ENCODE data around the gene NINJ2. TPM values are rescaled to one million over a fixed set of nuclear protein-coding genes. Genes with fewer than 3 reads are reported as not detected.

Gene NINJ2
- total RNA-seq, 1 donor from 2014 or later: not detected

GRCh38 chr12:608413-608812 lies 54.8 kb downstream of the NINJ2 start:
- no peak for TF ChIP-seq CTCF (conservative IDR thresholded peaks at IDR 0.05)
- H3K4me3 Mint-ChIP-seq: no peak overlapping the region
- DNase-seq (ENCODE audit: extremely low spot score, unreplicated experiment): no peak

GRCh38 chr12:607541-608001 lies 55.7 kb downstream of the NINJ2 start:
- H3K27me3 Mint-ChIP-seq: peaks cover 6% of the 10 kb centered on the region
- no peak for DNase-seq (ENCODE audit: extremely low spot score, unreplicated experiment)
- no peaks in the 10 kb centered on the region for H3K9me3 Mint-ChIP-seq
- H3K36me3 Mint-ChIP-seq: no peaks in the 10 kb centered on the region
- no peak overlapping the region for H3K4me3 Mint-ChIP-seq
- no peak for TF ChIP-seq CTCF (conservative IDR thresholded peaks at IDR 0.05)
- H3K4me1 Mint-ChIP-seq (ENCODE audit: unreplicated experiment): no peaks in the 10 kb centered on the region
- H3K27ac Mint-ChIP-seq: no peak overlapping the region

More at GRCh38 chr12:608413-608812, 54.8 kb downstream of the NINJ2 start:
- Mint-ChIP-seq H3K4me1 (ENCODE audit: unreplicated experiment) (no peaks in the 10 kb centered on the region), H3K36me3 (no peaks in the 10 kb centered on the region), H3K27me3 (peaks cover 6% of the 10 kb centered on the region), H3K27ac (no peak overlapping the region), H3K9me3 (no peaks in the 10 kb centered on the region)

DNA sequence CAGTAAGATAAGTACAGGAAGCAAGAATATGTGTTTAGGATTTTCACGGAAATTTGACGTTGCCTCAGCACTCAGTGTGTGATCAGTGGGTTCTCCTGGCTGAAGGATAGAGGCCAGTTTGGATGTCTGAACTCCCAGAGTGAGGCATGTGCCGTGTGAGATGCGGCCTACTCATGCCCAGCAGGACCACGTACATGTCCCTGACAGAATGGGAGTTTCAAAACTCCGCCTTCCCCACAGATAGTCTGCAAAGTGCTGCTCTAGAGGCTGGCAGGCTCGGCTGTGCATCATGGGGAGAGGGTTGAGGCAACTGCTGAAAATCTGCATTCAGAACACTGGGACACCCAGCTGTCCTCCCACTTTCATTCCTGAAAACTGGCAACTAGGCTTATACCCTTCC lies 58.3 kb downstream of the NINJ2 start:
- Mint-ChIP-seq H3K27ac (no peak overlapping the region), H3K4me3 (no peak overlapping the region), H3K9me3 (no peaks in the 10 kb centered on the region), H3K27me3 (no peaks in the 10 kb centered on the region), H3K36me3 (no peaks in the 10 kb centered on the region), H3K4me1 (ENCODE audit: unreplicated experiment) (no peaks in the 10 kb centered on the region)
- no peak for DNase-seq (ENCODE audit: extremely low spot score, unreplicated experiment)
- TF ChIP-seq CTCF (conservative IDR thresholded peaks at IDR 0.05): no peak

- Mint-ChIP-seq H3K4me1 (ENCODE audit: unreplicated experiment) (no peaks in the 10 kb centered on the region), H3K27ac (no peak overlapping the region), H3K4me3 (no peak overlapping the region), H3K36me3 (no peaks in the 10 kb centered on the region), H3K27me3 (no peaks in the 10 kb centered on the region), H3K9me3 (no peaks in the 10 kb centered on the region)
- DNase-seq (ENCODE audit: extremely low spot score, unreplicated experiment): no peak
- no peak for TF ChIP-seq CTCF (conservative IDR thresholded peaks at IDR 0.05)
Observed at GRCh38 chr12:602700-603068, 60.6 kb downstream of the NINJ2 start.

GRCh38 chr12:601976-602699 lies 61.1 kb downstream of the NINJ2 start:
- Mint-ChIP-seq H3K4me1 (ENCODE audit: unreplicated experiment) (no peaks in the 10 kb centered on the region), H3K9me3 (no peaks in the 10 kb centered on the region), H3K4me3 (no peak overlapping the region), H3K36me3 (no peaks in the 10 kb centered on the region), H3K27me3 (no peaks in the 10 kb centered on the region), H3K27ac (no peak overlapping the region)
- no peak for DNase-seq (ENCODE audit: extremely low spot score, unreplicated experiment)
- TF ChIP-seq CTCF (conservative IDR thresholded peaks at IDR 0.05): no peak
